HUES6 (cell line): ENCODE data around the gene PCSK6.

ENCODE experiments used
- H3K27ac ChIP-seq: 2 replicates; pipeline ENCODE4 v1.7.0; 2013; ENCODE audit warnings: low read depth, mild to moderate bottlenecking, low read length, inconsistent platforms
- H3K27me3 ChIP-seq: 2 replicates; pipeline ENCODE4 v1.6.1; 2013; ENCODE audit warnings: low read length; ENCODE audit not compliant: control insufficient read depth, insufficient read depth
- H3K36me3 ChIP-seq: 2 replicates; pipeline ENCODE4 v1.6.1; 2013; ENCODE audit warnings: low read length; ENCODE audit not compliant: control insufficient read depth, insufficient read depth
- H3K4me1 ChIP-seq: 2 replicates; pipeline ENCODE4 v1.6.1; 2013; ENCODE audit warnings: low read length; ENCODE audit not compliant: control insufficient read depth, insufficient read depth
- H3K4me3 ChIP-seq: 2 replicates; pipeline ENCODE4 v1.5.1; 2013; ENCODE audit warnings: low read depth, low read length
- H3K9ac ChIP-seq: one replicate; pipeline ENCODE4 v1.6.1; 2013; ENCODE audit warnings: mild to moderate bottlenecking, low read length
- H3K9me3 ChIP-seq: 2 replicates; pipeline ENCODE4 v1.6.1; 2013; ENCODE audit warnings: low read depth, low read length; ENCODE audit not compliant: control insufficient read depth, insufficient read depth

The PCSK6 gene

DNA sequence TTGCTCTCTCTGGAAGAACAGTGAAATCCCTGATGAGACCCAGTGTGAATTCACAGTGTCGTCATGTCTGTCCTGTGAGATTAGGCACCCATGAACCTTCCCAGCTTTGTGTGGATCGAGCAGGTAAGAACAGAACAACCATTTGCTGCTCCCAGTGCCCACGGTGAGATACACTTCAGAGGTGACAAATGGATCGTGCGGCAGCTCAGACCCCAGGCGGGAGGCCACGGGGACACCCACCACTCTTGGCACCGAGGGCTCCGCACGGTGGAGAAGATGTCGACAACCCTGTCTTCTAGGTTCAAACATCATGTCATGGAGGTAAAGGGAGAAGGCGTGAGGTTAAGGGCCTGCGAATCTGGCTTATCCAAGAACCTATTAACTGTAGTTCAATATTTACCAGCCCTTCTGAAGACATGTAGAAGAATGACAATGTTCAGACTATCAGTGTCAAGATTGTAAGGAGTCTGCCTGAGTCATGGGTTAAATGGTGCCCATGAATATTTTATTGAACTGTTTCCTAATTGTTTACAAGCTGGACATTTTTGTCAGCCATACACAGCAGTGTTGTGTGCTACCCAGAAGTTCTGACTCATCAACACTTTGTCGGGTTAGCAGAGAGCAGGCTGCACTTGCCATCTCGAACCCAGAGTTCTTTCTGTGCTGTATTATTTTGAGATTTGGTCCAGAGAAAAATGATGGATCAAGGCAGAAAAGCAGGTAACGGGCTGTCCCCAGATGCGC, 15.5 kb upstream of the PCSK6 start:
- Histone ChIP-seq H3K9me3 (no peaks in the 10 kb centered on the region), H3K4me3 (no peak overlapping the region), H3K4me1 (peaks cover 5% of the 10 kb centered on the region; the same call in 1 of the 2 replicates), H3K36me3 (no peaks in the 10 kb centered on the region), H3K9ac (no peak overlapping the region), H3K27me3 (no peaks in the 10 kb centered on the region), H3K27ac (no peak overlapping the region)

DNA sequence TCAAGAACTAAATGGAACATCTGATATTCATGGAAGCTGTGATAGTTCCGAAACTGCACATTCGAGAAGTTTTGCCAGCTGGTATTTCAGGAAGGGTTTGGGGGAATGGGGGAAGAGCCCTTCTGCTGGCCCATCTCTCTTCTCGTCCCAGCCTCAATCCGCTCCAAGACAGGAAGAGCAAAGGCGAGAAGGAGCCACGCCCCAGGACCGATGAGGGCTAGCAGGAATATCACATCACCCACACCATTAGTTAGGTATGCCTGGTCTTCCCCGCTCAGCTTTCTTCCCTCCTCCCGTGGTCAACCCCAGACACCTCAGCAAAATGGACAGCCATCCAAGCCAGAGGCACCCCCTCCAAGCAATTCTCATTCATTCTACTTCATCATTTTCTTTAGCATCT, 14.9 kb upstream of the PCSK6 start:
- no peaks in the 10 kb centered on the region for H3K27me3 ChIP-seq
- no peak overlapping the region for H3K27ac ChIP-seq
- no peaks in the 10 kb centered on the region for H3K9me3 ChIP-seq
- no peak overlapping the region for H3K9ac ChIP-seq
- no peaks in the 10 kb centered on the region for H3K36me3 ChIP-seq
- peaks cover 5% of the 10 kb centered on the region; the same call in 1 of the 2 replicates for H3K4me1 ChIP-seq
- H3K4me3 ChIP-seq, result no peak overlapping the region

DNA sequence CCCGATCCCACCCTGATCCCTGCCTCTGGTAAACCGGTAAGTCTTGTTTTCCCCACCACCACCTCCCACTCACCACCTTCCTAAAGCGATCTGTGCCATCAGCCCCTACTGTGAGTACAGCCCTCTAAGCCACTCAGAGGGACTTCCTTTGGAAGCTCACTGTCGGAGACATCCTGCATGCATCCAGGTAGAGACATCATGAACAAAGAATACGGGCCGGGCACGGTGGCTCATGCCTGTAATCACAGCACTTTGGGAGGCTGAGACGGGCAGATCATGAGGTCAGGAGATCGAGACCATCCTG, 13.7 kb upstream of the PCSK6 start:
- Histone ChIP-seq H3K4me3 (no peak overlapping the region), H3K9me3 (no peaks in the 10 kb centered on the region), H3K9ac (no peak overlapping the region), H3K36me3 (no peaks in the 10 kb centered on the region), H3K4me1 (peaks cover 5% of the 10 kb centered on the region; the same call in 1 of the 2 replicates), H3K27me3 (no peaks in the 10 kb centered on the region), H3K27ac (no peak overlapping the region)

DNA sequence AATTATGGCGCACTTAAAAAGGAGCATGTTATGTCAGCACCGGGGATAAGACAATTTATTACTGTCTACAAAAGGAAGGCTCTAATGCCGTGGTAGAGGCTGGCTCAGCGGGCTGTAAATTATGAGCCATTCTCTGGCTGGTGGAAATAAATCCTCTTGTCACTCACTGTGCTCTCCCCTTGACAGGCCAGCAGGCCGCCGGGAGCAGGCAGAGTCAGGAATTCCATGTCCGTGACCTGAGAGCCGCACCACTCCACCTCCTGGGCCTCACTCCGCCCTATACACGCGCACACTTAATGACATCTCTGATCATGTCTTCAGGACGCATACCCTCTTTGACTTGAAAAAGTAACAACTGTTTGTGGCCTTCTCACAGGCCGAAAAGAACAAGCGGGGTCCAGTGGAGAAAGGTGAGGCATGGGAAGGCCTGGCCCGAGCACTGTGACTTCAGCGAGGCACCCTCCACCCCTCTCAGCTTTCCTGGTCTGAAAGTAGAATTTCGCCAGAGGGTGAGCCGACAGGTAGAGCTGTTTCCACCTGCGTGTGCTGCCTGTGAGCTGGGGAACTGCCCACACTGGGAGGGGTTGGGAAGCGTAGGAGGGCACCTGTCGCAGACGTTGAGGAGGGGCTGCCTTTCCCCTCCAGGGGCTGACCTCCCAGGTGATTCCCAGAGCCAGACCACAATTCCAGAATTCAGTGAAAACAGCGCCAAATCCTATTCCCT, 13.2 kb upstream of the PCSK6 start:
- H3K4me1 ChIP-seq, result peaks cover 5% of the 10 kb centered on the region; the same call in 1 of the 2 replicates
- no peaks in the 10 kb centered on the region for H3K9me3 ChIP-seq
- no peaks in the 10 kb centered on the region for H3K27me3 ChIP-seq
- no peaks in the 10 kb centered on the region for H3K36me3 ChIP-seq
- H3K27ac ChIP-seq, result no peak overlapping the region
- H3K4me3 ChIP-seq, result no peak overlapping the region
- H3K9ac ChIP-seq, result no peak overlapping the region

DNA sequence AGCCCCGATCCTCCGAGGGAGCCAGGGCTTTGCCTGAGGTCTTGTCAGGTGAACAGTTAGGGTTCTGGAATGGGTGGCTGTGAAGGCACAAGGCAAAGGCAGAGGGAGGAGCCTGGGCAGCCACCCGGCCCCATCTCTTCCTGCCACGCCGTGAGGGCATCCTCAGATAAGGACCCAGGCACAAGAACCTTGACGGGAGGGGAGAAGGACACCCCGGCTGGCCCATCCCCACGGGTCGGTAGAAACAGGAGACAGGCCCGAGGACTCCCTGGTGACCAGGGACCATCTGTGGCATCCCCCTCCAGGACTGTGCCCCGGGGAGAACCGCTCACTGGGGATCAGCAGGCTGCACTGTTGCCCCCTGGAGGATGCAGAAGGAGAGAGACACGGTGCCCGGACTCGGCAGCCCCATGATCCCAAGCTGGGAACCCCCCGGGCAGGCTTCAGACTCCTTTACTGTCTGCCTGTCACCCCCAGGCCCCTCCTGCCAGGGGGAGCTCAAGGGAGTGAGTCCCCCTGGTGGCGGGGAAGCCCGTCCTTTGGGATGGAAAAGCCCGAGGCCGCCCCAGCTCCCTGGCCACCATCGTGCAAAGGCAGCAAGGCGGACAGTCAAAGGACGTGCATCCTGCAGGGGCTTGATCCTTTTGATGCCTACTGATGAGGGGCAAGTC, 12.3 kb upstream of the PCSK6 start:
- no peaks in the 10 kb centered on the region for H3K36me3 ChIP-seq
- peaks cover under 1% of the 10 kb centered on the region; the same call in 1 of the 2 replicates for H3K27me3 ChIP-seq
- H3K9me3 ChIP-seq, result no peaks in the 10 kb centered on the region
- H3K4me1 ChIP-seq, result peaks cover 11% of the 10 kb centered on the region
- H3K27ac ChIP-seq, result no peak overlapping the region
- H3K4me3 ChIP-seq, result no peak overlapping the region
- H3K9ac ChIP-seq, result no peak overlapping the region

DNA sequence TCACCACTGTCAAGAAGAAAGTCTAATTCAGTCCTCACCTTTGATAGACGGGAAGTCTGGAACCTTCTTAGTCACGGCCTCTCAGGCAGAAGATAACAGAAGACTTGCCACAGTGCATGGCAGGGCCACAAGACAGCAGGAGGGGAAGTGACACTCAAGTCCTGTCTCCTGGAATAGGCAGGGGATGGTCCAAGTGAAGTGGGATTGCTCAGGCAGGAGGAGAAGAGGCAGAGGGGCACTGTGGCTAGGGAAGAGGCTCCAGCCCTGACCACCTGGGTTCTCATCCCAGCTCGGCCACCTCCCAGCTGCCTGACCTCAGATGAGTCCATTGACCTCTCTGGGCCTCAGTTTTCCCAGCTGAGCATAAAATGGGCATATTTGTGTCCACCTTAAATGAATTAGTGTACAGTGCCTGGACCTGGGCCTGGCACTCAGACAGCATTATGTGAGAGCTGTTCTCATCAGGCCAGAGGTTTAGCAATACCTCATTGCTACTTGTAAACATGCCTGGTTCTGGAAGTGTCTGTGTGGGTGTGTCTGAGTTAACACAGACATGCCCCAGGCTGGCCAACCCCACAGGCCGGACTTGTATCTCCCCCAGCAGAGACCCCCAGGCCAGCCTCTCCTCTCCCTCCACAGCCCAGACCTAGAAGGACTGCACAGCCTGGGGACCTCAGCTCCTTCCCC, 11.5 kb upstream of the PCSK6 start:
- no peak overlapping the region for H3K27ac ChIP-seq
- no peak overlapping the region for H3K9ac ChIP-seq
- H3K36me3 ChIP-seq, result no peaks in the 10 kb centered on the region
- H3K9me3 ChIP-seq, result no peaks in the 10 kb centered on the region
- peaks cover 19% of the 10 kb centered on the region for H3K4me1 ChIP-seq
- peaks cover 6% of the 10 kb centered on the region; the same call in 1 of the 2 replicates for H3K27me3 ChIP-seq
- no peak overlapping the region for H3K4me3 ChIP-seq

DNA sequence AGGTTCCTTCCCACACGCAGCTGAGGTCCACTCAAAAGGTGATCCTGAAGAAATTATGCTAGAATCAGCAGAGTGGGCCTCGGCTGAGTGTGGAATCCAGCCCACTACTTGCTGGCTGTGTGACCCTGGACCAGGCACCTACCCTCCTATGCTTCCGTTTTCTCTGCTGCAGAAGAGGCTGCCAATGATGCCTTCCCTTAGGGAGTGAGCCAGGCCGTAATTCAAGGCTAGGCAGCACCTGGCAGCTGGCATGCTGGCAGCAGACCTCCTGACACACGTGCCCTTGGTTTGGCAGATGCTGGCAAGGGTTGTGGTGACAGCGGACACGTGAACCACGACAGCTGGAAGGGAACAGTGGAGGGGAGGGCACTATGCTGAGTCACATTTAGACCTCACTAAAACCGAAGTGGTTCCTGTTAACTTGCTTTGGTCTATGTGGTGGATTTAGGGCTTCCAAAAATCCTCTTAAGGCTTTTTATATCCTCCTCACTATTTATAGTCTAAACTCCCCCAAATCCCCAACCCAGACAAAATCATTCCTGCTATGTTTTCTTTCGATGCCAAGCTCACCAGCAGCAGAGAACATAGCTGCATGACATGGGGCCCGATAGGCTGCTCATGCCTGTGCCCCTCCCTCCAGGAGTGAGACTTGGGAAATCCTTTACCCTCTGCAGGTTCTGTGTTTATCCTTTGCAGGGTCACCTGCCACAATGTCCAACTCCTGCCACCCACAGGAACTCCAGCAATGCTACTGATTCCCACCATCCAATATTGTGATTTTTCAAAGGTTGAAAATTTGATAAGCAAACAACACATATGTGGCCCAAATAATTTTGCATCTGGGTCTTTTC, 10.6 kb upstream of the PCSK6 start:
- Histone ChIP-seq H3K4me1 (peaks cover 22% of the 10 kb centered on the region), H3K27ac (no peak overlapping the region), H3K9ac (no peak overlapping the region), H3K4me3 (no peak overlapping the region), H3K36me3 (no peaks in the 10 kb centered on the region), H3K9me3 (no peaks in the 10 kb centered on the region), H3K27me3 (peaks cover 6% of the 10 kb centered on the region; the same call in 1 of the 2 replicates)

DNA sequence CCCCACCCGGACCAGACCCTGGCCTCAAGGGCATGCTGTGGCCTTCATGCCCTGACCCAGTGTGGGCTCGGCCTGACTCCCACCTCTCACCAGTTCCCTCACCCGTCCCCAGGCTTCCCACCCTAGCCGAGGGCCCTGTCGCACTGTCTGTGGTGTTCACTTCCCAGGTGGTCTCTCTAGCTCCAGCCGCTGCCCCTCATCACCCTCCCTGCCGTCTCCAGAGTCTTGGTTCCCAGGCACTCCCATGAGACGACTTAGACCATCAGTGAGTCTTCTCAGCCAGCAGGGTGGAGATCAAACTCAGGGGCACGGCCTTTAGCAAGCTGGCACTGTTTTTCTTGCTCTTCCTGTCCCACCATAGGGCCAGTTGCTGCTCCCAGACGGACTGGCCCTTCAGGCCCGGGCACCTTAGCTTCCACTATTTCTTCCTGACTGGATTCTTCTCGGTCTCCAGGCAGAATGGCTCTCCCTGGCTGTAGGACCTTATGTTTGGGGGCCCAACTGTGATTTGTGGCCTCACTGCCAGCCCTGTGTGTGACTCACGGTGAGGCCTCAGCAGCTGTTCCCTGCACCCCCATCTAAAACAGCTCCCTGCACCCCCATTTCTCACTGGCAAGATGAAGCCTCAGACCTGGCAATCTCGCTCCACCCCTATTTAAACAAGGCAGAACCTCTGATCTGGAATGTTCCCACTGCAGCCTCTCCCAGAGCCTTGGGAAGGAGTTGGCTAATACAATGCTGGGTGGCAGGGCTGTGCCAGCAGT, 9.4 kb upstream of the PCSK6 start:
- Histone ChIP-seq H3K9ac (no peak overlapping the region), H3K27ac (no peak overlapping the region), H3K9me3 (no peaks in the 10 kb centered on the region), H3K27me3 (peaks cover 6% of the 10 kb centered on the region; the same call in 1 of the 2 replicates), H3K36me3 (no peaks in the 10 kb centered on the region), H3K4me3 (no peak overlapping the region), H3K4me1 (peaks cover 22% of the 10 kb centered on the region)

DNA sequence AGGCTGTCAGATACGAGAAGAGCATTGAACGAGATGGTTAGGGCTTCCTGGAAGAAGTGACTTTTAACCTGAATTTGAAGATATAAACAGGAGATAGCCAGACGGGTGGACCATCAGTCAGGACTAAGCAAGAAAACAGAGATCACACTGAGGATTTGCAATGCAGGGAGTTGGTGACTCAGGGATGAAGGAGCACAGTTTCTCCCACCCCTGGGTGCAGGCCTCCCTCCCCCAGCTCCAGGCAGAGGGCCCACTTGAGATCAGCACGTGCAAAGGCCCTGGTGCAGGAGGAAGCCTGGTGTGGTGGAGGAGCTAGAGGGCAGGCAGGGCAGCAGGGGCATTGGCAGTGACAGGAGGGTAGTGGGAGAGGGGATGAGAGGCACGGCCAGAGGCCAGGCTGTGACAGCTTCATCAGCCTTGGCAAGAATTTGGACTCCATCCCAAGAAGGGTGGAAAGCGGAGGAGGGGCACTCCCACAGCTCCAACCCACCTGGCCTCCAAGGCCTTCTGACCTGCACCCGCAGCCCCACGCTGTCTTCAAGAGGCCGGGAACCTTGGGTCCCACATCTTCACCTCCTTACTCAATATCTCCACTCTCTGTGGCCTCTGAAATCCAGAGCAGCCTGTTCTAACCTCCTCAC, 8.7 kb upstream of the PCSK6 start:
- H3K36me3 ChIP-seq, result no peaks in the 10 kb centered on the region
- H3K4me3 ChIP-seq, result no peak overlapping the region
- H3K27ac ChIP-seq, result no peak overlapping the region
- H3K9ac ChIP-seq, result no peak overlapping the region
- H3K4me1 ChIP-seq, result peaks cover 22% of the 10 kb centered on the region
- H3K27me3 ChIP-seq, result peaks cover 6% of the 10 kb centered on the region; the same call in 1 of the 2 replicates
- no peaks in the 10 kb centered on the region for H3K9me3 ChIP-seq
